ENCODE measurements around the gene KRT33B.

- TF ChIP-seq CTCF (IDR thresholded peaks at IDR 0.05 in 4 of 5, conservative IDR thresholded peaks at IDR 0.05 in 1 of 5): no peak
- no peak for TF ChIP-seq POLR2A (IDR thresholded peaks at IDR 0.05)
These were observed 590 bp downstream of the KRT33B start for GRCh38 chr17:41369023-41369422.

Data from gastrocnemius medialis (tissue), 4 donors.